ENCODE results near the gene NFKBIA. TPM values are rescaled to one million over a fixed set of nuclear protein-coding genes. Genes with fewer than 3 reads are reported as not detected.

The NFKBIA gene
- total RNA-seq, 1 donor from 2014 or later = 534 TPM

GRCh38 chr14:35393826-35394225 is 10.7 kb downstream of the NFKBIA start:
- no peak overlapping the region for H3K4me3 Mint-ChIP-seq
- H3K36me3 Mint-ChIP-seq (ENCODE audit: low read depth) = peaks cover 9% of the 10 kb centered on the region
- H3K27me3 Mint-ChIP-seq = no peaks in the 10 kb centered on the region
- peaks cover 19% of the 10 kb centered on the region for H3K4me1 Mint-ChIP-seq
- no peak for DNase-seq
- H3K9me3 Mint-ChIP-seq = no peaks in the 10 kb centered on the region
- H3K27ac Mint-ChIP-seq = no peak overlapping the region
- intact Hi-C loops (cut with micrococcal nuclease) = no loop called here

- no peak for DNase-seq
- Mint-ChIP-seq H3K4me1 (peaks cover 8% of the 10 kb centered on the region), H3K36me3 (ENCODE audit: low read depth) (peaks cover 3% of the 10 kb centered on the region), H3K27me3 (peaks cover under 1% of the 10 kb centered on the region), H3K9me3 (no peaks in the 10 kb centered on the region), H3K4me3 (no peak overlapping the region), H3K27ac (no peak overlapping the region)
- intact Hi-C loops (cut with micrococcal nuclease) = no loop called here
These were observed 12.4 kb downstream of the NFKBIA start for GRCh38 chr14:35392103-35392502.

GRCh38 chr14:35391388-35391710 is 13.2 kb downstream of the NFKBIA start:
- DNase-seq = no peak
- Mint-ChIP-seq H3K27me3 (peaks cover 3% of the 10 kb centered on the region), H3K4me3 (no peak overlapping the region), H3K27ac (no peak overlapping the region), H3K9me3 (no peaks in the 10 kb centered on the region), H3K36me3 (ENCODE audit: low read depth) (peaks cover 3% of the 10 kb centered on the region), H3K4me1 (peaks cover 8% of the 10 kb centered on the region)
- intact Hi-C loops (cut with micrococcal nuclease) = no loop called here

GRCh38 chr14:35390577-35391387 is 13.8 kb downstream of the NFKBIA start:
- no peaks in the 10 kb centered on the region for H3K9me3 Mint-ChIP-seq
- H3K27me3 Mint-ChIP-seq = peaks cover 3% of the 10 kb centered on the region
- peaks cover 5% of the 10 kb centered on the region for H3K4me1 Mint-ChIP-seq
- H3K4me3 Mint-ChIP-seq = no peak overlapping the region
- peaks cover 3% of the 10 kb centered on the region for H3K36me3 Mint-ChIP-seq (ENCODE audit: low read depth)
- no peak overlapping the region for H3K27ac Mint-ChIP-seq
- no peak for DNase-seq
- intact Hi-C loops (cut with micrococcal nuclease) = no loop called here

- intact Hi-C loops (cut with micrococcal nuclease) = no loop called here
- no peak for DNase-seq
- no peaks in the 10 kb centered on the region for H3K9me3 Mint-ChIP-seq
- H3K27me3 Mint-ChIP-seq = peaks cover 3% of the 10 kb centered on the region
- H3K4me1 Mint-ChIP-seq = peaks cover 3% of the 10 kb centered on the region
- H3K36me3 Mint-ChIP-seq (ENCODE audit: low read depth) = no peaks in the 10 kb centered on the region
- no peak overlapping the region for H3K4me3 Mint-ChIP-seq
- H3K27ac Mint-ChIP-seq = no peak overlapping the region
These were observed 15.3 kb downstream of the NFKBIA start for GRCh38 chr14:35389315-35389667.

GRCh38 chr14:35388656-35389314 is 15.8 kb downstream of the NFKBIA start:
- no peak for DNase-seq
- Mint-ChIP-seq H3K4me1 (no peaks in the 10 kb centered on the region), H3K36me3 (ENCODE audit: low read depth) (no peaks in the 10 kb centered on the region), H3K27ac (no peak overlapping the region), H3K4me3 (no peak overlapping the region), H3K9me3 (no peaks in the 10 kb centered on the region), H3K27me3 (peaks cover 3% of the 10 kb centered on the region)
- intact Hi-C loops (cut with micrococcal nuclease) = no loop called here

- peaks cover 3% of the 10 kb centered on the region for H3K27me3 Mint-ChIP-seq
- no peak overlapping the region for H3K4me3 Mint-ChIP-seq
- H3K27ac Mint-ChIP-seq = no peak overlapping the region
- no peaks in the 10 kb centered on the region for H3K36me3 Mint-ChIP-seq (ENCODE audit: low read depth)
- no peaks in the 10 kb centered on the region for H3K9me3 Mint-ChIP-seq
- no peak for DNase-seq
- intact Hi-C loops (cut with micrococcal nuclease) = no loop called here
- H3K4me1 Mint-ChIP-seq = no peaks in the 10 kb centered on the region
These were observed 16.6 kb downstream of the NFKBIA start for GRCh38 chr14:35387713-35388579.

GRCh38 chr14:35387219-35387618 is 17.3 kb downstream of the NFKBIA start:
- no peaks in the 10 kb centered on the region for H3K9me3 Mint-ChIP-seq

GRCh38 chr14:35386673-35387125 is 17.9 kb downstream of the NFKBIA start:
- peaks cover 3% of the 10 kb centered on the region for H3K27me3 Mint-ChIP-seq
- H3K27ac Mint-ChIP-seq = no peak overlapping the region
- no peak overlapping the region for H3K4me3 Mint-ChIP-seq
- H3K4me1 Mint-ChIP-seq = no peaks in the 10 kb centered on the region
- H3K9me3 Mint-ChIP-seq = no peaks in the 10 kb centered on the region
- intact Hi-C loops (cut with micrococcal nuclease) = no loop called here
- no peaks in the 10 kb centered on the region for H3K36me3 Mint-ChIP-seq (ENCODE audit: low read depth)
- DNase-seq = no peak

More at GRCh38 chr14:35387219-35387618, 17.3 kb downstream of the NFKBIA start:
- Mint-ChIP-seq H3K4me1 (no peaks in the 10 kb centered on the region), H3K27me3 (peaks cover 3% of the 10 kb centered on the region), H3K4me3 (no peak overlapping the region), H3K36me3 (ENCODE audit: low read depth) (no peaks in the 10 kb centered on the region), H3K27ac (no peak overlapping the region)
- intact Hi-C loops (cut with micrococcal nuclease) = no loop called here
- DNase-seq = no peak

- intact Hi-C loops (cut with micrococcal nuclease) = no loop called here
- Mint-ChIP-seq H3K4me1 (no peaks in the 10 kb centered on the region), H3K9me3 (no peaks in the 10 kb centered on the region), H3K36me3 (ENCODE audit: low read depth) (no peaks in the 10 kb centered on the region), H3K4me3 (no peak overlapping the region), H3K27ac (no peak overlapping the region), H3K27me3 (peaks cover 3% of the 10 kb centered on the region)
- no peak for DNase-seq
These were observed 19.3 kb downstream of the NFKBIA start for GRCh38 chr14:35385042-35385839.

GRCh38 chr14:35384455-35385041 is 20.0 kb downstream of the NFKBIA start:
- Mint-ChIP-seq H3K4me1 (no peaks in the 10 kb centered on the region), H3K9me3 (no peaks in the 10 kb centered on the region), H3K36me3 (ENCODE audit: low read depth) (no peaks in the 10 kb centered on the region), H3K27ac (no peak overlapping the region), H3K4me3 (no peak overlapping the region), H3K27me3 (peaks cover 3% of the 10 kb centered on the region)
- no peak for DNase-seq
- intact Hi-C loops (cut with micrococcal nuclease) = no loop called here

- Mint-ChIP-seq H3K4me3 (no peak overlapping the region), H3K9me3 (no peaks in the 10 kb centered on the region), H3K36me3 (ENCODE audit: low read depth) (no peaks in the 10 kb centered on the region), H3K27me3 (peaks cover 3% of the 10 kb centered on the region), H3K4me1 (no peaks in the 10 kb centered on the region), H3K27ac (no peak overlapping the region)
- no peak for DNase-seq
- intact Hi-C loops (cut with micrococcal nuclease) = no loop called here
These were observed 20.7 kb downstream of the NFKBIA start for GRCh38 chr14:35383569-35384454.
